BJ (cell line): ENCODE measurements around the gene NAT8L. TPM values are rescaled to one million over a fixed set of nuclear protein-coding genes. Genes with fewer than 3 reads are reported as not detected.

ENCODE experiments used
- CTCF ChIA-PET: fragments of 350-600 bp; formaldehyde crosslinking; extraction: SDS; loops from one replicate; lab custom pipeline; 2021; ENCODE audit warnings: antibody characterized with exemption, inconsistent platforms; lab: Yijun Ruan, JAX
- POLR2A ChIA-PET: fragments of 300-600 bp; sonication (Branson Sonifier 250); formaldehyde crosslinking; extraction: SDS; loops from one replicate; lab custom pipeline; 2021; ENCODE audit warnings: antibody characterized with exemption; lab: Charles Lee
- DNase-seq: peaks from one replicate; pipeline ENCODE4 v3.0.0-alpha.2; 2011; ENCODE audit warnings: low read depth
- H3K27me3 ChIP-seq: 2 replicates; pipeline ENCODE4 v1.6.0; 2011; ENCODE audit warnings: low read length; ENCODE audit not compliant: control insufficient read depth, insufficient read depth
- H3K36me3 ChIP-seq: 2 replicates; pipeline ENCODE4 v1.5.1; 2011; ENCODE audit warnings: low read length; ENCODE audit not compliant: control insufficient read depth, insufficient read depth
- H3K4me3 ChIP-seq: 2 replicates; pipeline ENCODE4 v1.5.1; 2011; ENCODE audit warnings: low read depth, mild to moderate bottlenecking, control low read depth, low read length
- polyA plus RNA-seq: library from polyadenylated mRNA; depleted of rRNA; stranded (reverse); fragments of >200 nt; gene quantifications from 2 replicates; pipeline ENCODE4 v1.2.3, GENCODE V29; 2011
- TF ChIP-seq, protein P1 (sequence below): IDR thresholded peaks from 2 replicates; pipeline ENCODE4 v1.5.1; 2011; ENCODE audit warnings: low read depth, mild to moderate bottlenecking, control low read depth, inconsistent platforms, low read length, moderate library complexity; ENCODE audit not compliant: insufficient read depth

NAT8L gene
- polyA plus RNA-seq, 1 experiment: 0.04 TPM

DNA sequence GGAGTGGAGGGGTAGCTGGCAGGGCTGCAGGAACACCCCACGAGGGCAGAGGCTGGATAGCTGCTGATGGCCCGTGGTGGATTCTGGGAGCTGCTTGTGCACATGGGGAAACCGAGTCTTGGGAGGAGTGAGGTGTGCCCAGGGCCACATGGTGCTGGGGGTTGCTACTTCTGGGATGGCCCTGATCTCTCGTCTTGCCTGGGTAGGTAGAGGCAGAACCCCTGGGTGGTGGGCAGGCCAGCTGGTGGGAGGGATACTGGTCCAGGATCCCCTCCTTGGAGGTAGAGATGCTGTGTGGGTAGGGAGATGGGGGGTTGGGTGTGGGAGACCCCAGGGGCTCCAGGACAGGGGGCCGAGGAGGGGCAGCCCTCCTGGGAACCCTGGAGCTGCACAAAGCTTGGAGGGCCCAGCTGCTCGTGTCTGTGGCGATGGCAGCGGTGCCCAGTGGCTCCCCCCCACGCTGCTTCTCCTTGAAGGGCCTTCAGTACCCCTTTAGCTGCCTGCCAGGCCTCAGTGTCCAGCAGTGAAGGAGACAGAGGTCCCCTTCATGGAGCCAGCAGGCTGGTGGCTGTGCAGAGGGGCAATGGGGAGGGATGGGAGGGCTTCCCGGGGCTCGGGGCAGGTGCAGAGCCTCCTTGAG lies 3.2 kb downstream of the NAT8L start:
- ChIA-PET CTCF (no interaction called here), POLR2A (no interaction called here)
- no peak for DNase-seq
- Histone ChIP-seq H3K36me3 (no peaks in the 10 kb centered on the region), H3K4me3 (no peak overlapping the region), H3K27me3 (peaks cover 8% of the 10 kb centered on the region)
- TF ChIP-seq, protein P1, sequence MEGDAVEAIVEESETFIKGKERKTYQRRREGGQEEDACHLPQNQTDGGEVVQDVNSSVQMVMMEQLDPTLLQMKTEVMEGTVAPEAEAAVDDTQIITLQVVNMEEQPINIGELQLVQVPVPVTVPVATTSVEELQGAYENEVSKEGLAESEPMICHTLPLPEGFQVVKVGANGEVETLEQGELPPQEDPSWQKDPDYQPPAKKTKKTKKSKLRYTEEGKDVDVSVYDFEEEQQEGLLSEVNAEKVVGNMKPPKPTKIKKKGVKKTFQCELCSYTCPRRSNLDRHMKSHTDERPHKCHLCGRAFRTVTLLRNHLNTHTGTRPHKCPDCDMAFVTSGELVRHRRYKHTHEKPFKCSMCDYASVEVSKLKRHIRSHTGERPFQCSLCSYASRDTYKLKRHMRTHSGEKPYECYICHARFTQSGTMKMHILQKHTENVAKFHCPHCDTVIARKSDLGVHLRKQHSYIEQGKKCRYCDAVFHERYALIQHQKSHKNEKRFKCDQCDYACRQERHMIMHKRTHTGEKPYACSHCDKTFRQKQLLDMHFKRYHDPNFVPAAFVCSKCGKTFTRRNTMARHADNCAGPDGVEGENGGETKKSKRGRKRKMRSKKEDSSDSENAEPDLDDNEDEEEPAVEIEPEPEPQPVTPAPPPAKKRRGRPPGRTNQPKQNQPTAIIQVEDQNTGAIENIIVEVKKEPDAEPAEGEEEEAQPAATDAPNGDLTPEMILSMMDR: no peak

DNA sequence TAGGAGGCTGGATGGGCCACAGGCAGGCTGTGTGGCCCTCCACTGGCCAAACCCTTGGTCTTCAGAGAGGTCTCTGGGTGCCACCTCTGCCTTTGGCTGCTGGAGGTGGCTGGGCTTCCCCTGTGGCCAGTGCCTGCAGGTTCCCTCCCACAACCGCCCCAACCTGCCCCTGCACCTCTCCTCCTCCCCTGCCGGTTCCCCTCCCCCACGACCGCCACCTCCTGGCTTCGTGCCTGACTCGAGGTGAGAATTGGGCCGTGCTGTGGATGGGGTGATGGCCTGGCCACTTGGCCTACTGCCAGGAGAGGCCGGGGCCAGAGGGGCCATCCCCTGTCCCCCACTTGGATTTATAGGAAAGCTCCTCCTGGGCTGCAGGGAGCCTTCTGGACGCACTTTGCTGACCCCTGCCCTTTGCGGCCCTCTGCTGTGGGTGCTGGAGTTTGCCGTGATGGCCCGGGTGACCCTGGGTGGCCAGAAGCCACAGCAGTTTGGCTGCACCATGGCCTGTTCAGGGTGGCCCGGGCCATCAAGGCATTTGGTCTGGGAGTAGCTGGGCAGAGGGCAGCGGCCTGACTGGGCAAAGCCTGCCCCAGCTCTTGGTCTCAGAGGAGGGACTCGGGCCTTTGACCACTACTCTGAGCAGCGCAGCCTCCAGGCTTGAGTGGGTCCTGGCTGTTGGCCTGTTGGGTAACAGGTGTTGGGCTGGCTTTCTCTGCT lies 3.8 kb downstream of the NAT8L start:
- H3K36me3 ChIP-seq: no peaks in the 10 kb centered on the region
- H3K27me3 ChIP-seq: peaks cover 5% of the 10 kb centered on the region
- TF ChIP-seq, protein P1: no peak
- CTCF ChIA-PET: no interaction called here
- no peak overlapping the region for H3K4me3 ChIP-seq
- POLR2A ChIA-PET: no interaction called here
- no peak for DNase-seq

DNA sequence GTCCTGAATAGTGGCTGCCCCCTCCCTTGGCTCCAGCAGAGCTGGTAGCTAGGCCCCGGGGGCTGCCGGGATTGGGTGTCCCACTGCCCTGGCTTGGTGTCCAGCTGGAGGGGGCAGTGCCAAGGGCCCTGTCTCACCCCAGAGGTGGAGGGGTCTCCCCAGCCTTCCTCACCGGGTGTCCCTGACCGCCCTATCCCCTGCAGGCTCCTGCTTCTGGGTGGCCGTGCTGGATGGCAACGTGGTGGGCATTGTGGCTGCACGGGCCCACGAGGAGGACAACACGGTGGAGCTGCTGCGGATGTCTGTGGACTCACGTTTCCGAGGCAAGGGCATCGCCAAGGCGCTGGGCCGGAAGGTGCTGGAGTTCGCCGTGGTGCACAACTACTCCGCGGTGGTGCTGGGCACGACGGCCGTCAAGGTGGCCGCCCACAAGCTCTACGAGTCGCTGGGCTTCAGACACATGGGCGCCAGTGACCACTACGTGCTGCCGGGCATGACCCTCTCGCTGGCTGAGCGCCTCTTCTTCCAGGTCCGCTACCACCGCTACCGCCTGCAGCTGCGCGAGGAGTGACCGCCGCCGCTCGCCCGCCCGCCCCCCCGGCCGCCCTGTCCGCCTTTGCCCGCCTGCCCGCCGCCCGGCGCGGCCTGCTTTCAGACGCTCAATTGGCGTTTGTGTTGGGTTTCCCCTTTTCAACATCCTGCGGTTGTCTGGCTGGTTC lies 4.6 kb downstream of the NAT8L start:
- Histone ChIP-seq H3K27me3 (peaks cover 1% of the 10 kb centered on the region), H3K36me3 (no peaks in the 10 kb centered on the region), H3K4me3 (no peak overlapping the region)
- TF ChIP-seq, protein P1: no peak
- CTCF ChIA-PET: no interaction called here
- no peak for DNase-seq
- POLR2A ChIA-PET: no interaction called here

DNA sequence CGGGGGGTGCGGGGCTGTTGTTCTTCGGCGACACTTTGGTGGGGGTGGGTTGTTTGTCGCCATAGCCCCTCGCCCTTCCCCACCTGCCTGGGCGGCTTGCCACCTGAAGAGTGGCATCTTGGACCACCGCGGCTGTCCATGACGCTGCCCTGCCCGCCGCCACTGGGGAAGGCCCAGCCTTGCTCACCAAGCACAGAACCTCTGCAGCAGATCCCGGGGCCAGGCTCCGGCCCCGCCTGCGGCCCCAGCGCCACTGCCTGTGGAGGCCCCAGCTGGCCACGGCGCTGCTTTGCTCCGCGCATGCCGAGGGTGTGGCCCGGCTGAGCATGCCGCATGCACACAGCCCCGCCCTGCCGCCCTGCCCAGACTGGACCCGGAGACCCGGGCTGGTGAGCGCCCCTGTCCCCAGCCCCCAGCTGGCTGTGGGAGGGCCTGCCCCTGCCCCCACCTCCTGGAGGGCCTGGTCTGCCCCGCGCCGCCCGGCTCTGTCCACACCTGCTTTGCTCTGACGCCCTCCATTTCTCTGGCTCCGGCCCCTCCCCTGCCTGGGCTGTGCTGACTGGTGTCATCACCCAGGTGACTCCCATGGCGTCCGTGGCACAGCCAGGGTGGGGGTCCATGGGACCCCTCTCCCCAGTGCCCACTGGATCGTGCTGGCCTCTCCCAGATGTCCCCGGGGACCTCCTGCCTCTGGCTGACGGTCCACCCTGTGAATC lies 5.3 kb downstream of the NAT8L start:
- Histone ChIP-seq H3K36me3 (no peaks in the 10 kb centered on the region), H3K27me3 (peaks cover 1% of the 10 kb centered on the region), H3K4me3 (no peak overlapping the region)
- TF ChIP-seq, protein P1: no peak
- POLR2A ChIA-PET: no interaction called here
- CTCF ChIA-PET: no interaction called here
- no peak for DNase-seq
